Measurements from ENCODE around the gene AFMID.

Gene AFMID

GRCh38 chr17:78184868-78185267 lies 2.3 kb upstream of the AFMID start (continued):
- TF ChIP-seq GLIS3 (CRISPR knock-in tag; IDR thresholded peaks at IDR 0.05): no peak
- TF ChIP-seq TOX (CRISPR knock-in tag; IDR thresholded peaks at IDR 0.05; ENCODE audit: borderline replicate concordance): no peak
- TF ChIP-seq BACH2 (CRISPR knock-in tag; IDR thresholded peaks at IDR 0.05; ENCODE audit: borderline replicate concordance): no peak
- no peak for TF ChIP-seq ZNF8 (CRISPR knock-in tag; IDR thresholded peaks at IDR 0.05)
- no peak for TF ChIP-seq OSR1 (CRISPR knock-in tag; IDR thresholded peaks at IDR 0.05)
- TF ChIP-seq CSRNP3 (CRISPR knock-in tag; IDR thresholded peaks at IDR 0.05): no peak
- no peak for TF ChIP-seq ESRRG (CRISPR knock-in tag; IDR thresholded peaks at IDR 0.05)

- TF ChIP-seq ISL1 (CRISPR knock-in tag; IDR thresholded peaks at IDR 0.05) (no peak), ZNF70 (CRISPR knock-in tag; IDR thresholded peaks at IDR 0.05) (no peak), CREB5 (CRISPR knock-in tag; IDR thresholded peaks at IDR 0.05; ENCODE audit: low read depth) (no peak), PPARA (CRISPR knock-in tag; IDR thresholded peaks at IDR 0.05; ENCODE audit: borderline replicate concordance) (no peak), TSHZ2 (CRISPR knock-in tag; IDR thresholded peaks at IDR 0.05) (no peak), ZFP3 (CRISPR knock-in tag; IDR thresholded peaks at IDR 0.05) (no peak), ESRRG (CRISPR knock-in tag; IDR thresholded peaks at IDR 0.05) (no peak), OSR1 (CRISPR knock-in tag; IDR thresholded peaks at IDR 0.05) (no peak), PATZ1 (CRISPR knock-in tag; IDR thresholded peaks at IDR 0.05; ENCODE audit: borderline replicate concordance) (no peak)
- peak; percentile 37 for ATAC-seq
Measured at GRCh38 chr17:78185981-78186691, 1.0 kb upstream of the AFMID start.

GRCh38 chr17:78196716-78197115 lies 9.6 kb downstream of the AFMID start:
- ATAC-seq: no peak
- no peak for TF ChIP-seq ZNF8 (CRISPR knock-in tag; IDR thresholded peaks at IDR 0.05)
- TF ChIP-seq SNAI2 (CRISPR knock-in tag; IDR thresholded peaks at IDR 0.05): no peak
- no peak for TF ChIP-seq ZNF565 (CRISPR knock-in tag; conservative IDR thresholded peaks at IDR 0.05; ENCODE audit: low read depth)
- TF ChIP-seq POU6F1 (CRISPR knock-in tag; IDR thresholded peaks at IDR 0.05; ENCODE audit: borderline replicate concordance, low read depth): no peak

GRCh38 chr17:78197147-78197832 lies 10.1 kb downstream of the AFMID start:
- no peak; the same call in 2 of the 3 replicates for ATAC-seq
- TF ChIP-seq ZC3H10 (CRISPR knock-in tag; IDR thresholded peaks at IDR 0.05) (no peak), PATZ1 (CRISPR knock-in tag; IDR thresholded peaks at IDR 0.05; ENCODE audit: borderline replicate concordance) (no peak)

Measured in SK-N-SH treated with all-trans-retinoic acid at 6 μM for 48 hours (cell line).